ENCODE data around the gene COL6A1. TPM values are rescaled to one million over a fixed set of nuclear protein-coding genes. Genes with fewer than 3 reads are reported as not detected.

The COL6A1 gene
- total and polyA plus RNA-seq, 2 of the 4 experiments (the other 2 are of a cell fraction), result 173 to 1,578 TPM

- in situ Hi-C loops (cut with MboI; ENCODE audit: low sequenced_read_pairs) (no loop called here), dilution Hi-C loops (cut with HindIII; ENCODE audit: low sequenced_read_pairs, unreplicated experiment) (no loop called here)
- WGBS, 2 experiments (ENCODE audit: extremely low coverage in 2 of 2, insufficient read length in 1 of 2), result 80% methylated on average over 1 of the region's 8 CpGs; no CpG with 5 or more reads in 1 of the 2 experiments
These were observed 42.0 kb downstream of the COL6A1 start for GRCh38 chr21:46023555-46023954.

More at GRCh38 chr21:46023555-46023954, 42.0 kb downstream of the COL6A1 start:
- Histone ChIP-seq H3K56ac (ENCODE audit: extremely low read depth, insufficient read depth, low read length) (no peak overlapping the region), H4K91ac (ENCODE audit: insufficient read depth, low read depth, low read length) (0 out of 2 replicates have a peak overlapping the region, but pooled peaks have one; percentile 21), H3K36me3 (ENCODE audit: control insufficient read depth, insufficient read depth, low read length) (no peaks in the 10 kb centered on the region), H2BK120ac (ENCODE audit: low read depth, low read length) (peak overlapping the region; percentile 3; the same call in 1 of the 2 replicates), H4K8ac (ENCODE audit: low read depth in 2 of 2, low read length in 2 of 2) (peak overlapping the region in 1 of 2 experiments; percentile 46; a peak in 1 of 4 replicates), H4K5ac (ENCODE audit: low read depth, low read length) (no peak overlapping the region), H3K23ac (ENCODE audit: low read depth, low read length) (0 out of 2 replicates have a peak overlapping the region, but pooled peaks have one; percentile 4), H3K9me1 (ENCODE audit: insufficient read depth, low read length) (0 out of 2 replicates have a peak, but pooled peaks cover 8% of the 10 kb centered on the region), H3K27ac (ENCODE audit: insufficient read depth, low read length) (no peak overlapping the region), H2AFZ (replicated peaks; ENCODE audit: low read length, poor library complexity) (no peak overlapping the region), H3K9me3 (ENCODE audit: control insufficient read depth, insufficient read depth, low read length) (no peaks in the 10 kb centered on the region), H3K27me3 (ENCODE audit: control insufficient read depth, insufficient read depth, low read length) (peaks cover 3% of the 10 kb centered on the region), H3K14ac (replicated peaks; ENCODE audit: low read depth, low read length) (0 out of 2 replicates have a peak overlapping the region, but pooled peaks have one; percentile 27), H3K4me1 (ENCODE audit: control insufficient read depth, insufficient read depth, low read length) (peaks cover 8% of the 10 kb centered on the region), H3K4ac (ENCODE audit: low read depth, low read length) (peak overlapping the region; percentile 37), H3K9ac (ENCODE audit: low read depth, low read length) (no peak overlapping the region), H3K18ac (ENCODE audit: low read depth, low read length) (peak overlapping the region; percentile 11; the same call in 1 of the 2 replicates), H4K20me1 (ENCODE audit: insufficient read depth, low read length) (no peaks in the 10 kb centered on the region), H2BK5ac (ENCODE audit: low read depth, low read length, poor library complexity, severe bottlenecking) (no peak overlapping the region), H2BK20ac (ENCODE audit: low read depth, low read length) (peak overlapping the region; percentile 21; the same call in 1 of the 2 replicates), H2BK15ac (ENCODE audit: low read depth, low read length) (no peak overlapping the region; the same call in 2 of the 3 replicates), H3K79me1 (ENCODE audit: low read depth in 1 of 2, low read length in 2 of 2) (no peaks in the 10 kb centered on the region), H3K4me2 (ENCODE audit: low read depth, low read length) (no peak overlapping the region), H3K4me3 (ENCODE audit: insufficient read depth, low read depth, low read length) (no peak overlapping the region), H2AK9ac (replicated peaks; ENCODE audit: low read depth, low read length, poor library complexity) (no peak overlapping the region), H2AK5ac (ENCODE audit: low read depth, low read length) (peak overlapping the region; percentile 82; the same call in 1 of the 2 replicates)
- ATAC-seq (ENCODE audit: low read depth), result no peak
- POLR2A ChIA-PET (ENCODE audit: unreplicated experiment), result no interaction called here
- CTCF ChIA-PET, result no interaction called here
- no TSS peak for BruUV-seq (replicated peaks)
- DNase-seq, result no peak
- no peak for TF ChIP-seq NFE2L2 (IDR thresholded peaks at IDR 0.05; ENCODE audit: low read depth, low read length)
- no peak for TF ChIP-seq MAFK (IDR thresholded peaks at IDR 0.05; ENCODE audit: low read depth, low read length)
- TF ChIP-seq, protein P1, sequence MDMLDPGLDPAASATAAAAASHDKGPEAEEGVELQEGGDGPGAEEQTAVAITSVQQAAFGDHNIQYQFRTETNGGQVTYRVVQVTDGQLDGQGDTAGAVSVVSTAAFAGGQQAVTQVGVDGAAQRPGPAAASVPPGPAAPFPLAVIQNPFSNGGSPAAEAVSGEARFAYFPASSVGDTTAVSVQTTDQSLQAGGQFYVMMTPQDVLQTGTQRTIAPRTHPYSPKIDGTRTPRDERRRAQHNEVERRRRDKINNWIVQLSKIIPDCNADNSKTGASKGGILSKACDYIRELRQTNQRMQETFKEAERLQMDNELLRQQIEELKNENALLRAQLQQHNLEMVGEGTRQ (IDR thresholded peaks at IDR 0.05; ENCODE audit: low read depth, low read length), result no peak
- TF ChIP-seq CEBPB (IDR thresholded peaks at IDR 0.05; ENCODE audit: low read depth, low read length), result no peak
- TF ChIP-seq FOS (IDR thresholded peaks at IDR 0.05; ENCODE audit: low read depth, low read length), result no peak
- TF ChIP-seq RAD21 (IDR thresholded peaks at IDR 0.05; ENCODE audit: low read length), result no peak
- TF ChIP-seq MAZ (IDR thresholded peaks at IDR 0.05; ENCODE audit: borderline replicate concordance, low read depth, low read length), result no peak
- TF ChIP-seq MXI1 (IDR thresholded peaks at IDR 0.05; ENCODE audit: borderline replicate concordance, low read depth, low read length), result no peak
- TF ChIP-seq POLR2A (IDR thresholded peaks at IDR 0.05; ENCODE audit: low read depth, low read length), result no peak
- TF ChIP-seq RFX5 (IDR thresholded peaks at IDR 0.05; ENCODE audit: low read depth, low read length), result no peak
- no peak for TF ChIP-seq CHD1 (IDR thresholded peaks at IDR 0.05; ENCODE audit: low read depth, low read length)
- no peak for TF ChIP-seq BHLHE40 (IDR thresholded peaks at IDR 0.05; ENCODE audit: low read depth, low read length)
- no peak for TF ChIP-seq SMC3 (IDR thresholded peaks at IDR 0.05; ENCODE audit: low read depth, low read length)
- TF ChIP-seq, protein P2, sequence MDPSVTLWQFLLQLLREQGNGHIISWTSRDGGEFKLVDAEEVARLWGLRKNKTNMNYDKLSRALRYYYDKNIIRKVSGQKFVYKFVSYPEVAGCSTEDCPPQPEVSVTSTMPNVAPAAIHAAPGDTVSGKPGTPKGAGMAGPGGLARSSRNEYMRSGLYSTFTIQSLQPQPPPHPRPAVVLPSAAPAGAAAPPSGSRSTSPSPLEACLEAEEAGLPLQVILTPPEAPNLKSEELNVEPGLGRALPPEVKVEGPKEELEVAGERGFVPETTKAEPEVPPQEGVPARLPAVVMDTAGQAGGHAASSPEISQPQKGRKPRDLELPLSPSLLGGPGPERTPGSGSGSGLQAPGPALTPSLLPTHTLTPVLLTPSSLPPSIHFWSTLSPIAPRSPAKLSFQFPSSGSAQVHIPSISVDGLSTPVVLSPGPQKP (IDR thresholded peaks at IDR 0.05; ENCODE audit: borderline replicate concordance, low read depth, low read length), result no peak
- no peak for TF ChIP-seq CTCF (conservative IDR thresholded peaks at IDR 0.05; ENCODE audit: low read depth, low read length)
- no peak for TF ChIP-seq RCOR1 (IDR thresholded peaks at IDR 0.05; ENCODE audit: insufficient replicate concordance, low read length)
- intact Hi-C loops (cut with micrococcal nuclease), result no loop called here

Data from IMR-90 (cell line).